A673 (cell line): ENCODE measurements around the gene NPHP4. TPM values are rescaled to one million over a fixed set of nuclear protein-coding genes. Genes with fewer than 3 reads are reported as not detected.

Experiments
- BruUV-seq: library from RNA; stranded (reverse); fragments of 400-500 nt; replicated peaks from 2 replicates; lab custom pipeline; 2021; lab: Mats Ljungman, UMichigan
- CTCF ChIA-PET: fragments of 300-600 bp; sonication (Branson Sonifier 250); formaldehyde crosslinking; loops from one replicate; lab custom pipeline; 2022; ENCODE audit warnings: antibody characterized with exemption; lab: Charles Lee
- POLR2A ChIA-PET: fragments of 300-600 bp; sonication (Branson Sonifier 250); formaldehyde crosslinking; loops from one replicate; lab custom pipeline; 2022; ENCODE audit warnings: antibody characterized with exemption; ENCODE audit not compliant: low non-redundant PET; lab: Charles Lee
- DNase-seq: peaks from one replicate; pipeline ENCODE4 v3.0.0-alpha.2; 2015; ENCODE audit warnings: low spot score
- H3K27ac ChIP-seq: fragments of 200-600 bp; sonication (generic); 2 replicates; pipeline ENCODE4 v1.5.1; 2016; ENCODE audit warnings: mixed run types, low read depth, mild to moderate bottlenecking, mixed read lengths, antibody characterized with exemption, low read length; ENCODE audit not compliant: poor library complexity, severe bottlenecking
- H3K27me3 ChIP-seq: fragments of 200-600 bp; sonication (generic); replicated peaks from 2 replicates; pipeline ENCODE4 v1.6.1; 2017; ENCODE audit warnings: mixed run types, low read depth, mild to moderate bottlenecking, mixed read lengths, antibody characterized with exemption, low read length; ENCODE audit not compliant: insufficient read depth, poor library complexity
- H3K36me3 ChIP-seq: fragments of 200-600 bp; sonication (generic); 2 replicates; pipeline ENCODE4 v1.6.1; 2016; ENCODE audit warnings: mixed run types, mild to moderate bottlenecking, mixed read lengths, antibody characterized with exemption, low read length; ENCODE audit not compliant: insufficient read depth, poor library complexity, severe bottlenecking
- H3K4me1 ChIP-seq: fragments of 200-600 bp; sonication (generic); 2 replicates; pipeline ENCODE4 v1.6.1; 2017; ENCODE audit warnings: mixed run types, mild to moderate bottlenecking, mixed read lengths, antibody characterized with exemption, low read length; ENCODE audit not compliant: insufficient read depth, poor library complexity, severe bottlenecking
- H3K4me3 ChIP-seq: fragments of 200-600 bp; sonication (generic); 2 replicates; pipeline ENCODE4 v1.5.1; 2016; ENCODE audit warnings: low read depth, mixed run types, mild to moderate bottlenecking, mixed read lengths, low read length; ENCODE audit not compliant: poor library complexity, severe bottlenecking
- H3K9me3 ChIP-seq: fragments of 200-600 bp; sonication (generic); 2 replicates; pipeline ENCODE4 v1.6.1; 2016; ENCODE audit warnings: mixed run types, low read depth, mild to moderate bottlenecking, mixed read lengths, antibody characterized with exemption, low read length; ENCODE audit not compliant: poor library complexity, severe bottlenecking
- EZH2 ChIP-seq: fragments of 200-600 bp; sonication (generic); IDR thresholded peaks from 2 replicates; pipeline ENCODE4 v1.6.1; 2017; ENCODE audit warnings: borderline replicate concordance, low read depth, mild to moderate bottlenecking, mixed read lengths, antibody characterized with exemption, low read length; ENCODE audit not compliant: poor library complexity, severe bottlenecking
- intact Hi-C: fragments of 100-400 bp; cut with micrococcal nuclease; formaldehyde crosslinking; loops from one replicate; pipeline ENCODE4 v1.10.0; 2022; ENCODE audit not compliant: unreplicated experiment
- total RNA-seq: library from RNA; stranded (reverse); gene quantifications from 2 replicates; pipeline ENCODE4 v1.2.3, GENCODE V29; 2021
- TF ChIP-seq, protein P1 (sequence below): fragments of 300-800, 200-600 bp; sonication (generic); conservative IDR thresholded peaks from 2 replicates; pipeline ENCODE4 v1.5.1; 2017; ENCODE audit warnings: low read depth, mild to moderate bottlenecking, antibody characterized with exemption, low read length, moderate library complexity, mixed read lengths

Gene NPHP4
- total RNA-seq, 1 experiment from 2014 or later = 27.6 TPM

DNA sequence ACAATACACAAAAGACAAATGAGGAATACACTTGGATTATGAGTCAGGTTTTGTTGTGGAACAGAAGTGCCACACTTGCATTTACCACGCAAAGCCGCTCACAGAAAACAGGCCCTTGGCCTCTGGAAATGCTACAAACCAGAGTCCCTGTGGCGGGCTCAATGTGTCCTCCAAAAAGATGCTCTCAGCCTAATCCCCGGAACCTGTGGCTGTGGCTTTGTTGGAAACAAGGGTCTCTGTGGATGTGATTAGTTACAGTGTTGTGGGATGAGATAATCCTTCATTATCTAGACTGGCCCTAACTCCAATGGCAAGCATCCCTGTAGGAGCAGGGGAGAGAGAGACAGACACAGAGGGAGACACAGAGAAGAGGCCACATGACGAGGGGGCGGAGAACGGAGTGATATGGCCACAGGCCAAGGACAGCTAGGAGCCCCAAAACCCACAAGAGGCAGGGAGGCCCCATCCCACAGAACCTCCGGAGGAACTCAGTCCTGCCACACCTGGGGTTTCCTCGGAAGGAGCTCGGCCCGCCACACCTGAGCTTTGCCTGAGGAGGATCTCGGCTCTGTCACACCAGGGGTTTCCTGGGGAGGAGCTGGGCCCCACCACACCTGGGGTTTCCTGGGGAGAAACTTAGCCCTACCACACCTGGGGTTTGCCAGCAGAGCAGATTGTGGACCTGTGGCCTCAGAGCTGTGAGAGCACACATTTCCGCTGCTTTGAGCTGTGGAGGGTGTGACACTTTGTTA is 55.4 kb downstream of the NPHP4 start:
- no peak overlapping the region for H3K27ac ChIP-seq
- ChIA-PET CTCF (no interaction called here), POLR2A (no interaction called here)
- no peak overlapping the region for H3K4me3 ChIP-seq
- DNase-seq = no peak
- intact Hi-C loops = no loop called here
- H3K4me1 ChIP-seq = peaks cover 8% of the 10 kb centered on the region
- no peaks in the 10 kb centered on the region for H3K27me3 ChIP-seq
- no peak for TF ChIP-seq EZH2
- TF ChIP-seq, protein P1, sequence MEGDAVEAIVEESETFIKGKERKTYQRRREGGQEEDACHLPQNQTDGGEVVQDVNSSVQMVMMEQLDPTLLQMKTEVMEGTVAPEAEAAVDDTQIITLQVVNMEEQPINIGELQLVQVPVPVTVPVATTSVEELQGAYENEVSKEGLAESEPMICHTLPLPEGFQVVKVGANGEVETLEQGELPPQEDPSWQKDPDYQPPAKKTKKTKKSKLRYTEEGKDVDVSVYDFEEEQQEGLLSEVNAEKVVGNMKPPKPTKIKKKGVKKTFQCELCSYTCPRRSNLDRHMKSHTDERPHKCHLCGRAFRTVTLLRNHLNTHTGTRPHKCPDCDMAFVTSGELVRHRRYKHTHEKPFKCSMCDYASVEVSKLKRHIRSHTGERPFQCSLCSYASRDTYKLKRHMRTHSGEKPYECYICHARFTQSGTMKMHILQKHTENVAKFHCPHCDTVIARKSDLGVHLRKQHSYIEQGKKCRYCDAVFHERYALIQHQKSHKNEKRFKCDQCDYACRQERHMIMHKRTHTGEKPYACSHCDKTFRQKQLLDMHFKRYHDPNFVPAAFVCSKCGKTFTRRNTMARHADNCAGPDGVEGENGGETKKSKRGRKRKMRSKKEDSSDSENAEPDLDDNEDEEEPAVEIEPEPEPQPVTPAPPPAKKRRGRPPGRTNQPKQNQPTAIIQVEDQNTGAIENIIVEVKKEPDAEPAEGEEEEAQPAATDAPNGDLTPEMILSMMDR = no peak
- H3K36me3 ChIP-seq = peaks cover 15% of the 10 kb centered on the region
- no peaks in the 10 kb centered on the region for H3K9me3 ChIP-seq
- BruUV-seq = no TSS peak

GRCh38 chr1:5936126-5936525 is 56.1 kb downstream of the NPHP4 start:
- intact Hi-C loops = no loop called here
- DNase-seq = no peak

GRCh38 chr1:5935026-5935425 is 57.2 kb downstream of the NPHP4 start:
- TF ChIP-seq, protein P1 = no peak
- no peak for TF ChIP-seq EZH2
- H3K9me3 ChIP-seq = no peaks in the 10 kb centered on the region
- ChIA-PET POLR2A (no interaction called here), CTCF (no interaction called here)
- no peak overlapping the region for H3K4me3 ChIP-seq
- peaks cover 20% of the 10 kb centered on the region for H3K36me3 ChIP-seq
- H3K27ac ChIP-seq = no peak overlapping the region
- H3K27me3 ChIP-seq = no peaks in the 10 kb centered on the region
- intact Hi-C loops = no loop called here
- no peak for DNase-seq
- peaks cover 8% of the 10 kb centered on the region for H3K4me1 ChIP-seq
- no TSS peak for BruUV-seq

More at GRCh38 chr1:5936126-5936525, 56.1 kb downstream of the NPHP4 start:
- ChIA-PET CTCF (no interaction called here), POLR2A (no interaction called here)
- Histone ChIP-seq H3K4me3 (no peak overlapping the region), H3K27ac (no peak overlapping the region), H3K9me3 (no peaks in the 10 kb centered on the region), H3K4me1 (peaks cover 8% of the 10 kb centered on the region), H3K36me3 (peaks cover 16% of the 10 kb centered on the region), H3K27me3 (no peaks in the 10 kb centered on the region)
- TF ChIP-seq, protein P1 = no peak
- no peak for TF ChIP-seq EZH2
- BruUV-seq = no TSS peak
